HEK293T (cell line): Measurements from ENCODE around the gene SPANXN5.
"Not testable (repeated sequence)": the region's sequence is repeated elsewhere in the genome, so short reads cannot be mapped to it uniquely, and the experiment has no call there.

Experiments
- CTCF ChIA-PET: fragments of 350-600 bp; formaldehyde crosslinking; extraction: SDS; loops from one replicate; lab custom pipeline; 2021; ENCODE audit warnings: antibody characterized with exemption, inconsistent platforms; lab: Yijun Ruan, JAX
- POLR2A ChIA-PET: fragments of 350-600 bp; formaldehyde crosslinking; extraction: SDS; loops from one replicate; lab custom pipeline; 2020; ENCODE audit warnings: antibody characterized with exemption, inconsistent platforms; lab: Yijun Ruan, JAX
- DNase-seq: peaks from one replicate; pipeline ENCODE4 v3.0.0; 2012; ENCODE audit warnings: mixed read lengths; ENCODE audit errors: extremely low spot score
- ARNT ChIP-seq: fragments of 450-650 bp; IDR thresholded peaks from 2 replicates; pipeline ENCODE4 v1.6.1; 2017; ENCODE audit warnings: mild to moderate bottlenecking
- BHLHE40 ChIP-seq: fragments of 450-650 bp; IDR thresholded peaks from 2 replicates; pipeline ENCODE4 v1.6.1; 2016; ENCODE audit warnings: mild to moderate bottlenecking, moderate library complexity, borderline replicate concordance
- CTBP1 ChIP-seq: fragments of 450-650 bp; IDR thresholded peaks from 2 replicates; pipeline ENCODE4 v1.6.1; 2016; ENCODE audit warnings: borderline replicate concordance
- ELF4 ChIP-seq: fragments of 450-650 bp; IDR thresholded peaks from 2 replicates; pipeline ENCODE4 v1.6.1; 2017; ENCODE audit warnings: antibody characterized with exemption
- FOXA1 ChIP-seq: fragments of 450-650 bp; IDR thresholded peaks from 2 replicates; pipeline ENCODE4 v1.6.1; 2016; ENCODE audit warnings: mild to moderate bottlenecking
- FOXK2 ChIP-seq: fragments of 450-650 bp; IDR thresholded peaks from 2 replicates; pipeline ENCODE4 v1.6.1; 2016; ENCODE audit warnings: mild to moderate bottlenecking
- FOXM1 ChIP-seq: fragments of 450-650 bp; IDR thresholded peaks from 2 replicates; pipeline ENCODE4 v1.6.1; 2017; ENCODE audit warnings: mild to moderate bottlenecking, borderline replicate concordance
- HDGF ChIP-seq: fragments of 450-650 bp; IDR thresholded peaks from 2 replicates; pipeline ENCODE4 v1.6.1; 2017; ENCODE audit warnings: antibody characterized with exemption, borderline replicate concordance
- L3MBTL2 ChIP-seq: fragments of 450-650 bp; conservative IDR thresholded peaks from 2 replicates; pipeline ENCODE4 v1.6.1; 2016; ENCODE audit warnings: mild to moderate bottlenecking
- LEF1 ChIP-seq: fragments of 450-650 bp; IDR thresholded peaks from 2 replicates; pipeline ENCODE4 v1.6.1; 2017; ENCODE audit warnings: mild to moderate bottlenecking, borderline replicate concordance
- NFRKB ChIP-seq: fragments of 450-650 bp; IDR thresholded peaks from 2 replicates; pipeline ENCODE4 v1.6.1; 2016; ENCODE audit warnings: mild to moderate bottlenecking, moderate library complexity
- PKNOX1 ChIP-seq: fragments of 450-650 bp; IDR thresholded peaks from 2 replicates; pipeline ENCODE4 v1.6.1; 2016
- SP1 ChIP-seq: fragments of 450-650 bp; IDR thresholded peaks from 2 replicates; pipeline ENCODE4 v1.6.1; 2017
- SUZ12 ChIP-seq: fragments of 450-650 bp; IDR thresholded peaks from 2 replicates; pipeline ENCODE4 v1.6.1; 2016; ENCODE audit warnings: mild to moderate bottlenecking
- TARDBP ChIP-seq: fragments of 450-650 bp; IDR thresholded peaks from 2 replicates; pipeline ENCODE4 v1.6.1; 2016
- ZNF384 ChIP-seq: fragments of 450-650 bp; IDR thresholded peaks from 2 replicates; pipeline ENCODE4 v1.6.1; 2016

The SPANXN5 gene, protein sequence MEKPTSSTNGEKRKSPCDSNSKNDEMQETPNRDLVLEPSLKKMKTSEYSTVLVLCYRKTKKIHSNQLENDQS

GRCh38 chrX:52797327-52797726 lies at the start of gene SPANXN5:
Gene SPANXN5, minus strand, starts transcription at chrX:52797427. Its CDS starts 79 bp downstream, at chrX:52797348.
- CTCF ChIA-PET, POLR2A ChIA-PET, DNase-seq: not testable (repeated sequence)

- POLR2A ChIA-PET, result not testable (repeated sequence)
Measured at GRCh38 chrX:52843619-52844018, 46.4 kb upstream of the SPANXN5 start.

GRCh38 chrX:52839137-52839536 lies 41.9 kb upstream of the SPANXN5 start:
- TF ChIP-seq ZNF384, result no peak
- TF ChIP-seq NFRKB, result no peak
- no peak for TF ChIP-seq PKNOX1
- no peak for TF ChIP-seq ELF4
- no peak for TF ChIP-seq FOXM1
- no peak for TF ChIP-seq L3MBTL2
- POLR2A ChIA-PET, result no interaction called here
- DNase-seq, result no peak
- CTCF ChIA-PET, result no interaction called here

More at GRCh38 chrX:52843619-52844018, 46.4 kb upstream of the SPANXN5 start:
- DNase-seq, CTCF ChIA-PET: not testable (repeated sequence)

GRCh38 chrX:52830551-52830950 lies 33.3 kb upstream of the SPANXN5 start:
- no peak for TF ChIP-seq FOXK2
- TF ChIP-seq LEF1, result no peak
- TF ChIP-seq ZNF384, result no peak
- TF ChIP-seq SUZ12, result no peak
- no peak for TF ChIP-seq L3MBTL2
- TF ChIP-seq HDGF, result no peak
- no peak for TF ChIP-seq BHLHE40
- no peak for TF ChIP-seq ARNT
- no peak for TF ChIP-seq SP1
- no peak for TF ChIP-seq FOXM1
- no peak for TF ChIP-seq CTBP1
- TF ChIP-seq ELF4, result no peak
- no peak for TF ChIP-seq TARDBP
- no peak for TF ChIP-seq NFRKB
- TF ChIP-seq FOXA1, result no peak
- TF ChIP-seq PKNOX1, result no peak
- ChIA-PET POLR2A (no interaction called here), CTCF (no interaction called here)
- DNase-seq, result no peak

DNA sequence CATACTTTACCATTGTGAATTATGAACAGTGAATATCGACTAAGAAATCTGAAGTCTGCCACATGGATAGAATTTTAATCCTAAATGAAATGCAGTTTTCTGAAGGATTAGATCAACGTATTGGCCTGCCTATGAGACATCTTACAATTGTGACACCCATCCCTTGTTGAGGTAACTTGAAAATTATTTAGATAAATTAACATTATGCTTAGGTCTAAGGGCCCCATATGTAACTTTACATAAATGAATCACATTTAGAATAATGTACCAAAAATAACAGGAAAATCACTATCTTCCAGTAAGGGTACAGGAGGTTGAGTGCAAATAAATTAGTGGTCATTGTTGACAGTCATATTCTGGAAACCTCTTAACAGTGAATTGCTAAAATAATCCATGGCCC lies 27.4 kb upstream of the SPANXN5 start:
- ChIA-PET POLR2A (no interaction called here), CTCF (no interaction called here)

GRCh38 chrX:52821079-52821760 lies 24.0 kb upstream of the SPANXN5 start:
- ChIA-PET CTCF (no interaction called here), POLR2A (no interaction called here)
- no peak for DNase-seq
- no peak for TF ChIP-seq TARDBP
- TF ChIP-seq BHLHE40, result no peak
- TF ChIP-seq SUZ12, result no peak
- no peak for TF ChIP-seq ZNF384
- no peak for TF ChIP-seq ARNT
- no peak for TF ChIP-seq FOXA1
- no peak for TF ChIP-seq HDGF
- TF ChIP-seq ELF4, result no peak
- no peak for TF ChIP-seq PKNOX1
- no peak for TF ChIP-seq FOXM1
- TF ChIP-seq L3MBTL2, result no peak

More for the DNA sequence above, 27.4 kb upstream of the SPANXN5 start:
- TF ChIP-seq TARDBP, result no peak
- no peak for TF ChIP-seq BHLHE40
- TF ChIP-seq NFRKB, result no peak
- TF ChIP-seq L3MBTL2, result no peak
- TF ChIP-seq FOXK2, result no peak
- TF ChIP-seq LEF1, result no peak
- no peak for TF ChIP-seq ARNT
- TF ChIP-seq SUZ12, result no peak
- no peak for TF ChIP-seq CTBP1
- TF ChIP-seq FOXA1, result no peak
- no peak for DNase-seq

DNA sequence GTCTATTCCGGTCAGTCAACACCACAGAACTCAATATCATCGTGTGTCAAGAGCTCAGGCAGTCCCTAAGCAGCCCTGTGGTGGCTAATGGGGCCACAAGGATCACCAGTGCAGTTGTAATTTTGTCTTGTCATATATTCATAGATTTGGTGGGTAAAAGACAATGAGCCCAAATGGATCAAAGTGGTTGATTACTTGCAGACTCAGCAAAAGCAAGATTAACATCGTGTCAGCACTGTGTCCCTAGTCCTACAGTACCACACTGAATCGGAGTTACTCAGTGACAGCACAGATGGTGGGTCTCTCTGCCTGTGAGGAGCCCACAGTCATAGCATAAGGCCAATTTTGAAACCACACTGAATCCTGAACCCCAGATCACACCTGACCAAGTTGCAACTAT lies 22.6 kb upstream of the SPANXN5 start:
- no peak for DNase-seq
- TF ChIP-seq PKNOX1 (no peak), CTBP1 (no peak), FOXM1 (no peak), ZNF384 (no peak), BHLHE40 (no peak), HDGF (no peak), ARNT (no peak)
- CTCF ChIA-PET, result no interaction called here
- POLR2A ChIA-PET, result no interaction called here
